Activated T-cell treated with anti-CD3 and anti-CD28 coated beads, Interleukin-2, amount 50 U/mL, for 48 hours (primary cell): ENCODE data around the gene WDR18.

Source experiments
- DNase-seq, 2 experiments: peaks; one replicate each; pipeline ENCODE4 v3.0.0-alpha.2; 2020

WDR18 gene

GRCh38 chr19:970695-971094, 13.4 kb upstream of the WDR18 start:
- DNase-seq: no peak

DNA sequence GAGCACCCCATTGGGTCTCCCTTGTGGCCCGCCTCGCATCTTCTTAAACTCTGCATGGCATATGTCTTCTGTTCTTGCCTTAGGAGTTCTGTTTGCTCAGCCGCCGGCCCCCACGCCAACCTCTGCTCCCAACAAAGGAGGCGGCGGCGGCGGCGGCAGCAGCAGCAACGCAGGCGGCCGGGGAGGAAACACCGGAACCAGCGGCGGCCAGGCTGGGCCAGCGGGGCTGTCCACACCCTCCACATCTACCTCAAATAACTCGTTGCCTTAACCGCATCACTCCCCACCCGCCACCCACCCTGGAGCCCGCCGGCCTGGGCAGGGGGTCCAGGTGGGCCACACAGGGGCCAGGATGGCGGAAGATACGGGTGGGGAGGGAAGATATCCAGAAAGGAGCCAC, 12.3 kb upstream of the WDR18 start:
- no peak for DNase-seq

DNA sequence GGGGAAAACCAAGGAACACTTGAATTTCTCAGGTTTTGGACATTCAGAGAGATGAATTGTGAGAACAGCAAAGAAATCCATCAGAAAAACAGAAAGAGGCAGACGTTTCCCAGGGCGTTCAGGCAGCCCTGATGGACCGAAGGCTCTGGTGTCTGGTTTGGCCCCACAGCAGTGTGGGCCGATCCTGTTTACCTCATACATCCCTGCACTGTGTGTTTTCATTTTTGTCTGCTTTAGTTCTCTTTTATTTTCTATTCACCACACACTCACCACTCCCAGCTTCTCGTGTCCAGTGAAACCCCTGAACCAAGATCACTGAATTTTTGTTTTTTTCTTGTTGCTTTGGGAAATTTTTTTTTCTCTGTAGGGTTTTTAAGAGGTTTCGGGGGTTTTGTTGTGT, 11.9 kb upstream of the WDR18 start:
- no peak for DNase-seq

DNA sequence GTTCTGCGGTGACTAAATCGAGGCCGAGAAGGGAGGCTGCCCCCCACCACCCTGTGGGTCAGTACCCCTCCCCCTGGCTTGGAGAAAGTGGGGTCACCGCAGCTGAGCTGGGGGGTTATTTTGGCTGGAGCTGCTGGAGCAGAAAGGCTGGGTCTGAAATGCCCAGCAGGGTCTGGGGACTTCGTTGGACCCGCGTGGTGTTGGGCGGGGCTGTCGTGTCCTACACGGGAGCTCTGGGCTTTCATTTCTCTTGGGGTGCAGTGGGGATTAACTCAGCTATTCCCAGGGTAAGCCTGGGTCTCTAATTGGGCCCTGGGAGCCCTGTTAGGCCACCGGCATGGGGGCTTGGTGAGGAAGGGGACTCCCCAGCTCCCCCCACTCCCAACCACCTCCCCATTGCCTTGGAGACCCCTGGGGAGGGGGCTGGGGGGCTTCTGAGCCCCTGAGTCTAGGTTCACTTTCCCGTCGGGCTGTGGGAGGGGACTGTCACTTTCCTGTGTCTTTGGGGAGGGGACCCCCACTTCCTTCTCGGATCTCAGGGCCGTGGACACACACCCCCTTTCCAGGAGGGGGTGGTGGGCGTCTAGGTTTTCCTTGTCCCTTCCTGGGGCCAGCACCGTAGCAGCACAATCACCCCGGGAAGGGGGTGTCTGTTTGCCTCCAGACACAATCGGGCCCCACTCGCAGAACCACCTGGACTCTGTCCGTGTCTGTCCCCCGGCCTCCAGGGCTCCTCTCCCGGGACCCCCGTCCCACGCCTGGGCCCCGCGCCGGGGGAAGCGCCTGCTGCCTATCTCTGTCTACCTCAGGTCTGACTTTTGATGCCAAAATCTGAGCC, 10.2 kb upstream of the WDR18 start:
- no peak for DNase-seq

DNA sequence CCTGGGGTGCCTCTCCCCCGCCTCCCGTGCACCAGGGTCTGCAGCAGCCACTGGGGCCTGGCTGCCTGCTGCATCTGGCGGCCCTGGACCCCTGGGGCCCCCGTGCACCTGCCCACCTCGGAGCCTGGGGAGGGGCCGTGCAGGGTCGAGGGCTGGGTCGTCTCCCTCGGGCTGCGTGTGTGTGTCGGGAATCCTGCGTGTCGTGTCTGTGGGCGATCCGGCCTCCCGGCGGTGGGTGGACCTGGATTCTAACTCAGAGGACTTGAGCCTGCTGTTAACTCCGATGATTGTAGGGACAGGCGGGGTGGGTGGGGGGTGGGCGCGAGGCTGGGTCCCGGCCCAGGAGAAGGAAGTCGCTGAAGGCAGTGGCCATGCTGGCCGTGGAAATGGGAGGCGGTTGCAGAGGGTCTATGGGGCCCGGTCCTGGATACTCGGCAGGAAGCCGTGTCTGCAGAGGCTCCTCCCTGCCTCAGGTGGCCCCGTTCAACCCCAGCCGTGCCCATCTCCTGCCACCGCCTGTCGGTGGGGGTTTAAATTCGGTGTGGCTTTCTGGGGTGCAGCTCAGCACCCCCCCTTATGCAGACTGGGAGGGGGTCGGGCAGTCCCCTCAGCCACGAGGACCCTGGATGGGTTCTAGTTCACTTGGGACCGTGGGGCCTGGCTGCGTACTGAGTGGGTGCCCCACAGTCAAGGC, 9.4 kb upstream of the WDR18 start:
- DNase-seq: no peak

GRCh38 chr19:976476-976875, 7.7 kb upstream of the WDR18 start:
- no peak for DNase-seq

DNA sequence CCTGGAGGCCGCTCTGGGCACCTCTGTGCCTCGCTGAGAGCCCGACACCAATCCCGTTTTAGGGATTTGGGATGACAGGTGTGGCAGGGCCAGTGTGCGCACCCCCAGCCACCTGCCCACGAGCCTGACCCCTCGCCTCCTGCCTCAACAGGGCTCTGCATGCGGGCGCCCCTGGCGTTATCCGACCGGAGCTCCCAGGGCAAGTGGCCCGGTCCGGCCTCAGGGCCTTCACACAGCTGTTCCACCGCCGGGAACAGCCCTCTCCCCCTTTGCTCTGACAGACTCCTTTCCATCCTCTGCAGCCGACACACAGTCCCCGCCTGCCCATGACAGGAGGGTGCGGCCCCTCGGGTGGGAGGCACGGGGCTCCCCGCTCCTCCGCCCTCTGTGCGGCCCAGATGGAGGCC, 7.1 kb upstream of the WDR18 start:
- no peak for DNase-seq

DNA sequence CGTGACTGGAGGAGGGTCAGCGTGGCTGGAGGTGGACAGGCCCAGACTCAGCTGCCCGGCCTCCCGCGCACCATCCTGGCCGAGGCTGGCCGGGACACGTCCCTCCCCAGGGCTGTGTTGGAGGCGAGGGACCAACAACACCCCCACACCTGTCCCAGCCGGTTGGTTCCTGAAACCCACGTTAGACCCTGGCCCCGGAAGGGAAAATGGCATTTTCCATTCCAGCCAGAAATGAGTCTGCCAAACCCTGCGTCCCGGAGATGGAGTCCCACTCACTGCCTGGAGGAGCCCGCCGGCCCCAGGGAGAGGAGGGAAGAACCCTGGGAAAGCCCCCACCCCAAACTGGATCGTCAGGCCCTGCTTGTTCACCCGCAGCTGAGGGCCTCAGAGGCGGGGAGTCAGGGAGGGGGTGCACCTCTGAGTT, 4.8 kb upstream of the WDR18 start:
- DNase-seq: no peak

DNA sequence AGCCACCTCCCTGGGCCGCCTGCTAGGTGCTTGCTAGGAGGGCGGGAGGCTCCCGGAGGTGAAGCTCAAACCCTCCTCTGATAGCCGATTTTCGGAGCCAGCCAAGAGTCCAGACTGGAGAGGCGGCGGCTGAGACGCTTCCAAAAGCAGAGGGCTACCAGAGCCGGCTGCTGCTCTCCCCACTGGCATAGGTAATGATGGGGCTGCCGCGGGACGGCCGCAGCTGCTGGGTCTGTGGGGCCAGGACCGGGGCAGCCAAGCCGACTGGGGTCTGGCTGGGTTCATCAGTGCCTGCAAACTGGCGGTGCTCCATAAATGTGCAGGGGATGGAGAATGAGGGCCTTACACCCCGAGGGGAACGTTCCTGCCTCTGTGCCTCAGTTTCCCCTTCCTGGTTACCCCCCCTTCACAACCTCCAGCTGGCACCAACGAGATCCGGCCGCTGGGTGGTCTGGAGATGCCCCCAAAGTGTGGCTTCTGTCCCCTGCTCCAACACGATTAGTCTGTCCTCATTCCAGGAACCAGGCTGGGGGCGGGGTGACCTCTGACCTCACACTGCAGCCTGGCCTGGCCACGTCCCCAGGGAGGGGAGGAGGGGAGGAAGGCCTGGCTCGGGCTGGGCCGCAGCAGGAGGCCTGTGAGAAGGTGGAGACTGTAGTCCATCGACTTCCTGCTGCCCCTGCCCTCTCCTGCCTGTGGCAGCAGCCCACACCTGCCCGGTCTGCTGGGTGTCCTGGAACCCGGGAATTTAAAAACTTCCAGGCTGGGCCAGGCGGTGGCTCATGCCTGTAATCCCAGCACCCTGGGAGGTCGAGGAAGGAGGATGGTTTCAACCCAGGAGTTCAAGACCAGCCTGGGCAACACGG, 3.8 kb upstream of the WDR18 start:
- no peak for DNase-seq

DNA sequence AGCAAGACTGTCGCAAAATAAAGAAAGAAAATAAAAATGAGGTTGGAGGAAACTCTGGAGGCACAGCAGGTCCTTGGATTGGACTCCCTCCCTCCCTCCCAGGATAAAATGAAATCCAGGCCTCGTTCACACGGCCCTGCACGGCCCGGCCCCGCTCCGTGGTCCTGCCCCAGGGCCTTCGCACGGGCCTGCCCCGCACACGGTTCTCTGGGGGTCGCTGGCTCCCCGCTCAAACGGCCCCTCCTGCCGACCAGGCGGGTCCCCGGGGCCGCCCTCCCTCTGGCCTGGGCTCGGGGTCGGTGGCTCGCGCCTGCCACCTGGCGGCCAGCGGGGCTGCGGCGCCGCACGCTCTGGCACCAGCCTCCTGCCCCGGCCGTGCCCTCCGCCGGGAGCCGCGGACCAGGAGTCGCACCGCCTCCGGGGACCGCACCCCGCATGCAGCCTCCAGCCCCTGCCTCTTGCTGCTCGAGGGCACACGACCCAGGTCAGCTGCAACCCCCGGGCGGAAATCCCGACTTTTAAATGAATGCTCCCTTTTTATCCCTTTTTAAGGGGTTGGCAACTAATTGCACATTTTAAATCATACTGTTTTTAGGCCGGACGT, 1.5 kb upstream of the WDR18 start:
- peak; percentile 85 to 89 for DNase-seq

DNA sequence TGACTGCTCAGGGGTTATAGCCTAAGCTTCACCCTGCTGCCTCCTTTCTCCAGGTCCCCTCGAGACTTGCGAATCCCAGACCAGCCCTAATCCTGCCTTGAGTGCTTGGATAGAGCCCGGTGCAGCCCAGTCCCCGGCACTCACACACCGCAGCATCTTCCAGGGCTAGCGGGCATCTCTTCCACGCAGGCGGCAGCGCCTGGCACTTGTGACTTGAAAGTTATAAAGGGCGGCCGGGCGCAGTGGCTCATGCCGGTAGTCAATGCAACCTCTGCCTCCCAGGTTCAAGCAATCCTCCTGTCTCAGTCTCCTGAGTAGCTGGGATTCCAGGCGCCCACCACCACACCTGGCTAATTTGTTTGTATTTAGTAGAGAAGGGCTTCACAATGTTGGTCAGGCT, 1.9 kb downstream of the WDR18 start:
- DNase-seq: no peak

GRCh38 chr19:988081-988480, 3.9 kb downstream of the WDR18 start:
- DNase-seq: no peak

- no peak for DNase-seq
Observed at GRCh38 chr19:988510-988909, 4.4 kb downstream of the WDR18 start.

GRCh38 chr19:989381-990081, 5.4 kb downstream of the WDR18 start:
- no peak for DNase-seq

DNA sequence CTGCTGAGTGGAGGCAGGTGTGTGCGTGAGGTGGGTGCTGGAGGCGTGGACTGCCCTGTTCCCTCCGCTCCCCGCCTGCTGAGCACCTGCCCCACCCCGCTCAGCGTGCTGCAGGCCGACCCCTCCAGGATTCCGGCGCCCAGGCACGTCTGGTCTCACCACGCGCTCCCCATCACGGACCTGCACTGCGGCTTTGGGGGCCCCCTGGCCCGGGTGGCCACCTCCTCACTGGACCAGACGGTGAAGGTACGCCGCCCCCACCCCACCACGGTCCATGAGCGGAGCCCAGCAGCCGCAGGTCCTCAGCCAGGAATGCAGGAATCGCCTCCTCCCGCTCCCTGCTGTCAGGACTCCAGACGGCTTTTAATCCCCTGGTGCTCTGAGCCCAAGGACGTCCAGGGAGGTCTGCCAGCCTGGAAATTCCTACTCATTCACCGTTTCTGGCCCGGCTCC, 6.0 kb downstream of the WDR18 start:
- DNase-seq: no peak

GRCh38 chr19:990746-991145, 6.6 kb downstream of the WDR18 start:
- DNase-seq: no peak

- peak; percentile 81 to 83 for DNase-seq
Observed at GRCh38 chr19:991174-991931, 7.2 kb downstream of the WDR18 start.

- DNase-seq: no peak
Observed at GRCh38 chr19:991932-992669, 8.0 kb downstream of the WDR18 start.

GRCh38 chr19:992670-993055, 8.5 kb downstream of the WDR18 start:
- DNase-seq: no peak

GRCh38 chr19:993361-993830, 9.3 kb downstream of the WDR18 start:
- DNase-seq: no peak
